Retinal pigment epithelial cell (primary cell): ENCODE data around the gene RPL10.

Experiments used
- DNase-seq: peaks from one replicate; pipeline ENCODE4 v3.0.0-alpha.2; 2010; ENCODE audit warnings: low read depth
- H3K4me3 ChIP-seq: 2 replicates; pipeline ENCODE4 v1.5.1; 2011; ENCODE audit warnings: mild to moderate bottlenecking, low read length, control low read depth, moderate library complexity
- TF ChIP-seq, protein P1 (sequence below): conservative IDR thresholded peaks from 2 replicates; pipeline ENCODE4 v1.5.1; 2011; ENCODE audit warnings: low read depth, low read length, control low read depth, inconsistent platforms

The RPL10 gene

DNA sequence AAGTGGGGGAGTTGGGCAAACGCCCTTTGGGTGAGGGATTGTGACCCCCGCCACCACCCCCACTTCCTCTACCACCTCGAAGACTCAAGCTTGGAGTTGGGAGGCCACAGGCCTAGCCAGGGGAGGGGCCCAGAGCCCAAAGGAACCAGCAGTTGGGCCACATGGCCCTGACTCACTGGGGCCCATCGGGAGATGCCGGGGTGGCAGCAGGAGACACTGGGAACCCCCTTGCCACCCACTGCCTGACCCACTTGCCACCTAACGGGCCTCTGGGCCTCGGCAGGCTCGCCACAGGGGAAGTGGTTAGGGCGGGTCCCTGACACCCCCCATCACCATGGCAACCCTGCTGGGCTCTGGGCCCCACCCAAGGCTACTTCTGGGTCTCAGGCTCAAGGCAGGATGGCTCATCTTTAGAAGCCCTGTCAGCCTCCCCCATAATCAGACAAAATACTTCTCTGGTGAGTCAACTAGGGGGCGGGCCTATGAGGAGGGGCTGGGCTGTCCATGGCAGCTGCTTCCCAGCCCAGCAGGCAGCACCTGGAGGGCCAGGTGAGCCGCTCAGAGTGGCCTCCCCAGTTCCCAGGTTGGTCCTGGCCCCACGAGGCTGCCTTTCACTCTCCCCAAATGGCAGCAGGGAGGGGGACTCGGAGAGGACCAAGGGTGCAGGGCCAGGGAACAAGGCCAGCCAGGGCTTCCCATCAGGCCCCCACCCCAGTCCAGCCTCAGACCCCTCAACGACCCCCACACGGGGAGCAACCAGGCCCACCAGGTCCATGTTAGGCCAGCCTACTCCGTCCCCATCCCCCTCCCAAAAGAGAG is 29.3 kb upstream of the RPL10 start:
- DNase-seq = peak; percentile 51
- peak overlapping the region; percentile 61 for H3K4me3 ChIP-seq
- TF ChIP-seq, protein P1, sequence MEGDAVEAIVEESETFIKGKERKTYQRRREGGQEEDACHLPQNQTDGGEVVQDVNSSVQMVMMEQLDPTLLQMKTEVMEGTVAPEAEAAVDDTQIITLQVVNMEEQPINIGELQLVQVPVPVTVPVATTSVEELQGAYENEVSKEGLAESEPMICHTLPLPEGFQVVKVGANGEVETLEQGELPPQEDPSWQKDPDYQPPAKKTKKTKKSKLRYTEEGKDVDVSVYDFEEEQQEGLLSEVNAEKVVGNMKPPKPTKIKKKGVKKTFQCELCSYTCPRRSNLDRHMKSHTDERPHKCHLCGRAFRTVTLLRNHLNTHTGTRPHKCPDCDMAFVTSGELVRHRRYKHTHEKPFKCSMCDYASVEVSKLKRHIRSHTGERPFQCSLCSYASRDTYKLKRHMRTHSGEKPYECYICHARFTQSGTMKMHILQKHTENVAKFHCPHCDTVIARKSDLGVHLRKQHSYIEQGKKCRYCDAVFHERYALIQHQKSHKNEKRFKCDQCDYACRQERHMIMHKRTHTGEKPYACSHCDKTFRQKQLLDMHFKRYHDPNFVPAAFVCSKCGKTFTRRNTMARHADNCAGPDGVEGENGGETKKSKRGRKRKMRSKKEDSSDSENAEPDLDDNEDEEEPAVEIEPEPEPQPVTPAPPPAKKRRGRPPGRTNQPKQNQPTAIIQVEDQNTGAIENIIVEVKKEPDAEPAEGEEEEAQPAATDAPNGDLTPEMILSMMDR = no peak

DNA sequence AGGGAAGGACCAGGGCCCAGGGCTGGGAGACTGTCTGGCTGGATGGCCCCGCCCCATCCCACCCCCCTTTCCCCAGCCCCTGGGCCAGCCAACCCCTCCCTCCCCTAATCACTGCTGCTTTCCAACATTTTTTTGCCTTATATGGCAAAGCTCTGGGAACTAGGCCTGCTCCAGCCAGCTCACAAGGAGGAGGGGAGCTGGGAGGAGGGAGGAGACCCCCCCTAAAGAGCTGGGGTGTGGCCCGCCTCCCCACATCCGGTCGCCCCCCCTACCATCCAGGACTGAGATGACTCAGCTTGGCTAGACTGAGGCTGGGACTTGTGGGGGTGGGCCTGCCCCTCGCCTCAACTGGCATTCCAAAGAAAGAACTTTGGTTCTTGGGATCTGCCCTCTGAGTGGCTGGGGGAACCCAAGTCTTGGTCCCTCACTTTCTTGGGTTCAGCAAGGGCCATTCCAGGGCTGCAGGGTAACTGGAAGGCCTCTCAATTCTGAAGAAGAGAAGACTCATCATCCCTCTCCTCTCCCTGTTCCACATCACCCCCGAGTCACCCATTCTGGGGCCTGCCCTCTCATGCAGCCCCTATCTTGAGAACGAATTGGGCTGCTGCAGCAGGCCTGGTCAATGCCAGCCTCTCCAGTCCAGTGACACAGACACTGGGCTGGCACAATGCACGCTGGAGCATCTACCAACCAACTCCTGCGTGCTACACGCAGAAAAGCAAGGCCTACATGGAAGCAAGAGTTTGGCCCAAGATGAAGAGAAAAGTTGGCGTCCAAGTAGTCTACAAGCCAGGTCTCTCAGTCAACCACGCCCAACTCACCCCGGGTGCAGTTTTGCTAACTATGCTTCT is 28.5 kb upstream of the RPL10 start:
- DNase-seq = peak; percentile 89
- H3K4me3 ChIP-seq = peak overlapping the region; percentile 84
- TF ChIP-seq, protein P1 = no peak

DNA sequence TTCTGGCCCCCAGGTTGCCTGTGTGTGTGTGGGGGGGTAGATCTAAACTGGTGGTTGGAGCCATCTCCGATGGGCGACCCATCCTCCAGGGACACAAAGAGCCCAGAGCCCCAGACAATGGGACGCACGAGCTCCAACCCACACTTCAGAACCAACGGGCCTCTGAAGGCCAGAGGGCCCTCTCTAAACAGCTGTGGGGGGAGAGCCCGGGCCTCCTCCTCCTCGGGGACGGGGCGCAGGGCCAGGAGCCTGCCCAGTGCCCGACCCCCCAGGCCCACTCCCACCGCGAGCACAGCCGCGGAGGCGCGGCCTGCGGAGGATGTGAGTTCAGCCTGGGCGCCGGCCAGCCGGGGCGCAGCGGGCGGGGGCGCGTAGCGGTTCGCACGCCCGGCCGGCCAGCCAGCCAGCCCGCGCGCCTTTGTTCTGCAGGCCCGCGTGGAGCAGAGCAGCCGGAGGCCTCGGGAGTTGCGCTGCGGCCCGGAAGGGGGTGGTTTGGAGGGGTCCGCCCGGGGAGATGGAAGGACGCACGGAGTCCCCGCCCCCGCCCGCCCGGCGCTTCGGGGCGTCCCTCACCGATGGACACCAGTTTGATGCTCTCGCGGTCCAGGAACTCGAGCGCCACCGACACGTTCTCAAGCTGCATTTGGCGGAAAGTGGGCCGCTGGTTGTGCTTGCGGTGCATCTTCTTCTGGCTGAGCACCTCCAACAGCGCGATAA is 27.7 kb upstream of the RPL10 start:
- TF ChIP-seq, protein P1 = no peak
- no peak for DNase-seq
- H3K4me3 ChIP-seq = peak overlapping the region; percentile 84

DNA sequence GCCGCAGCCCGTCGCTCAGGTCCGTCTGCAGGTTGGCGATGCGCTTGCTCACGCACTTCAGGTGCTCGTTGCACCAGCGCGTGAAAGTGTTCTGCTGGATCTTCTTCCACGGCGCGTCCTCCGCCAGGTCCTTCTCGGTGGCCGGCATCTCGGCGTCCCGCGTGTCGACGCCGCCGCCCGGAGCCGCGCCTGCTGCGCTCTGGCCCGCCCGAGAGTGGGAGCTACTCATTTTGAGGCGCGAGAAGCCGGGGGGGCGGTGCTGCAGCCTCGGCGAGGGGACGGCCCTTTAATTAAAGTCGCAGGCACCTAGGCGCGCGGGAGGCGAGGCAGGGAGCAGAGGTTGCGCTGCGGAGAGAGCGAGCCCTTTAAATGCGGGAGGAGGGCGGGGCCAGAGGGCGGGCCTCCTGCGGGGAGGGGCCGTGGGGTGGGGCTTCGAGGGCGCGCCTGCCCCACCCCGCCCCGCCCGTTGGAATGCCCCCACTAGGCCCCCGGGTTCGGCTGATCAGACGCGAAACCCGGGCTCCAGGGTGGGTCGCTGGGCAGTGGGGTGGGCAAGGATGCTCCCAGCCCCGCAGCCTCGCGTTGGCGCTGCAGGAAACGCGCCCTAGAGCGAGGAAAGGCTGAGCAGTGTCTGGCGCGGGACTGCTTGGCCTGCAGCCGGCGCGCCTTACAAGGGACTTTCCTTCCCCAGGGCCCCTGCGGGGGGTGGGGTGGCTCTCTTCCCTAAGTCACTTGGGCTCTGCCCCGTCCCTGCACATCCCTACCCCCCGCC is 27.0 kb upstream of the RPL10 start:
- DNase-seq = peak; percentile 59
- peak overlapping the region; percentile 84 for H3K4me3 ChIP-seq
- TF ChIP-seq, protein P1 = no peak

DNA sequence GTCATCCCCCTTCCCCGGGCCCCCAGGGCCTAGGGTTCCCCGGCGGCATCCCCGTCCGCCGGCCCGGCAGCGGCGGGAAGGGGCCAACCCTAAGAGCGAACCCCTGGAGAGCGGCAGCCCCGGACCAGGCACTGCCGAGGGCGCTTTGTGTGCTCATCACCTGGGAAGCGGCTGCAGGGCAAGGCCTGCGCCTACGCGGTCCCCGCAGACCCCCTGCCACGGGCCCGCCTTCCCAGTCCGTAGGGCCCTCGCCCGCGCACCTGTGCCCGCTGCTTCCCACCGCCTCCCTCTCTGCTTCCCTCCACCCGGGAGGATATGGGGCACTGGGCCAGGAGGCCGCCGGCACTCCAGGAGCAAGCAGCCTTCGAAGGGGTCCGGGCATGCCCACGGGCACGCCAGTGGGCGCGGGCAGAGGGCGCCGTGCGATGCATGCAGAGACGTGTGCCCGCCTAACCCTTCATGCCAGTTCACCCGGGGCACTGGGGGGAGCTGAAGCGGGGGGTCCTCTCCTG is 26.3 kb upstream of the RPL10 start:
- no peak for DNase-seq
- peak overlapping the region; percentile 48 for H3K4me3 ChIP-seq
- TF ChIP-seq, protein P1 = no peak

DNA sequence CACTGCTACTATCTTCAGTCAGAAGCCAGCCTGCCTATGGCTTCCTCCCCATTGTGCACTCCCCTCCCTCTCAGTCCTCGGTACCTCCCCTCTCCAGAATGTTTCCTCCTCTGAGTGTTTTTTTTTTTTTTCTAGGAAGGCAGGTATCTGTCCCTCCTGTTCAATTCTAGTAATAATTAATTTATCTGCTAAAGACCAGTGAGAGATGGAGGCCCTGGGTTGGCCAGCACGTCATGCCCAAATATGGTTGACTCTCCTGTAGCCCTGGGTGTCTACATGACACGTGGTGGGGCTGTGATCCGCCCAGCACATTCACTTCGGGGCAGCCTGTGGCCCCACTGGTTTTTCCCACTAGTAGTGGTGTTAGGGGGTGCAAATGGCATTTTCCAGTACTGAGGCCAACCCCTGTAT is 25.6 kb upstream of the RPL10 start:
- H3K4me3 ChIP-seq = no peak overlapping the region
- TF ChIP-seq, protein P1 = no peak
- DNase-seq = no peak
